Choroid plexus epithelial cell (primary cell): ENCODE data around the gene GALNT14.

Source experiments
- DNase-seq: peaks from one replicate; pipeline ENCODE4 v3.0.0-alpha.2; 2010; ENCODE audit warnings: low read depth
- H3K4me3 ChIP-seq: 2 replicates; pipeline ENCODE4 v1.5.1; 2011; ENCODE audit warnings: low read depth, mild to moderate bottlenecking, control low read depth, low read length, moderate library complexity
- TF ChIP-seq, protein P1 (sequence below): conservative IDR thresholded peaks from 2 replicates; pipeline ENCODE4 v1.5.1; 2011; ENCODE audit warnings: low read depth, mild to moderate bottlenecking, control low read depth, inconsistent platforms, low read length, moderate library complexity

Gene GALNT14

GRCh38 chr2:30964334-30965005, 173.8 kb downstream of the GALNT14 start:
- no peak overlapping the region for H3K4me3 ChIP-seq
- TF ChIP-seq, protein P1, sequence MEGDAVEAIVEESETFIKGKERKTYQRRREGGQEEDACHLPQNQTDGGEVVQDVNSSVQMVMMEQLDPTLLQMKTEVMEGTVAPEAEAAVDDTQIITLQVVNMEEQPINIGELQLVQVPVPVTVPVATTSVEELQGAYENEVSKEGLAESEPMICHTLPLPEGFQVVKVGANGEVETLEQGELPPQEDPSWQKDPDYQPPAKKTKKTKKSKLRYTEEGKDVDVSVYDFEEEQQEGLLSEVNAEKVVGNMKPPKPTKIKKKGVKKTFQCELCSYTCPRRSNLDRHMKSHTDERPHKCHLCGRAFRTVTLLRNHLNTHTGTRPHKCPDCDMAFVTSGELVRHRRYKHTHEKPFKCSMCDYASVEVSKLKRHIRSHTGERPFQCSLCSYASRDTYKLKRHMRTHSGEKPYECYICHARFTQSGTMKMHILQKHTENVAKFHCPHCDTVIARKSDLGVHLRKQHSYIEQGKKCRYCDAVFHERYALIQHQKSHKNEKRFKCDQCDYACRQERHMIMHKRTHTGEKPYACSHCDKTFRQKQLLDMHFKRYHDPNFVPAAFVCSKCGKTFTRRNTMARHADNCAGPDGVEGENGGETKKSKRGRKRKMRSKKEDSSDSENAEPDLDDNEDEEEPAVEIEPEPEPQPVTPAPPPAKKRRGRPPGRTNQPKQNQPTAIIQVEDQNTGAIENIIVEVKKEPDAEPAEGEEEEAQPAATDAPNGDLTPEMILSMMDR = no peak
- no peak for DNase-seq

- H3K4me3 ChIP-seq = no peak overlapping the region
- DNase-seq = no peak
- TF ChIP-seq, protein P1 = no peak
Measured at GRCh38 chr2:30963184-30963583, 175.1 kb downstream of the GALNT14 start.

- TF ChIP-seq, protein P1 = no peak
- DNase-seq = no peak
- no peak overlapping the region for H3K4me3 ChIP-seq
Measured at GRCh38 chr2:30960213-30960612, 178.0 kb downstream of the GALNT14 start.

- no peak for DNase-seq
- TF ChIP-seq, protein P1 = no peak
Measured at GRCh38 chr2:30959653-30960052, 178.6 kb downstream of the GALNT14 start.

GRCh38 chr2:30958918-30959265, 179.3 kb downstream of the GALNT14 start:
- no peak for DNase-seq
- no peak overlapping the region for H3K4me3 ChIP-seq

More at GRCh38 chr2:30959653-30960052, 178.6 kb downstream of the GALNT14 start:
- H3K4me3 ChIP-seq = no peak overlapping the region

GRCh38 chr2:30958193-30958917, 179.9 kb downstream of the GALNT14 start:
- TF ChIP-seq, protein P1 = no peak
- no peak overlapping the region for H3K4me3 ChIP-seq
- DNase-seq = no peak

More at GRCh38 chr2:30958918-30959265, 179.3 kb downstream of the GALNT14 start:
- TF ChIP-seq, protein P1 = no peak
